Erythroblast (primary cell): ENCODE data around the gene NECAB3.

ENCODE experiments used
- GATA1 ChIP-seq: IDR thresholded peaks from 2 replicates; pipeline ENCODE4 v1.6.1; 2011; ENCODE audit warnings: low read depth, mild to moderate bottlenecking, control low read depth, low read length, moderate library complexity
- POLR2A ChIP-seq: IDR thresholded peaks from 2 replicates; pipeline ENCODE4 v1.6.1; 2011; ENCODE audit warnings: mild to moderate bottlenecking, low read length

GRCh38 chr20:33629533-33629932 is 44.7 kb downstream of the NECAB3 start:
- no peak for TF ChIP-seq POLR2A
- no peak for TF ChIP-seq GATA1
